GM23338 (cell line): ENCODE data around the gene RIT1. TPM values are rescaled to one million over a fixed set of nuclear protein-coding genes. Genes with fewer than 3 reads are reported as not detected.

Experiments
- ATAC-seq: fragments of 200-7000 bp; cut with Tn5 transposase; 3 replicates; pipeline ENCODE4 v1.9.1; 2020
- DNase-seq: peaks from one replicate; pipeline ENCODE4 v3.0.0-alpha.2; 2015; ENCODE audit warnings: low spot score
- H2AFZ ChIP-seq: fragments of 200-600 bp; sonication (generic); 2 replicates; pipeline ENCODE4 v1.8.0; 2016; ENCODE audit warnings: antibody characterized with exemption, mild to moderate bottlenecking, moderate library complexity
- H3F3A ChIP-seq: fragments of 200-600 bp; sonication (generic); replicated peaks from 2 replicates; pipeline ENCODE4 v1.8.0; 2017; ENCODE audit warnings: antibody characterized with exemption, mixed run types, low read depth
- H3K27ac ChIP-seq: fragments of 200-600 bp; sonication (generic); 2 replicates; pipeline ENCODE4 v1.6.1; 2016; ENCODE audit warnings: low read depth
- H3K27me3 ChIP-seq: fragments of 200-600 bp; sonication (generic); 2 replicates; pipeline ENCODE4 v1.8.0; 2016; ENCODE audit warnings: mild to moderate bottlenecking, mixed run types, moderate library complexity; ENCODE audit not compliant: insufficient read depth
- H3K36me3 ChIP-seq: fragments of 200-600 bp; sonication (generic); 2 replicates; pipeline ENCODE4 v1.8.0; 2016; ENCODE audit warnings: mild to moderate bottlenecking; ENCODE audit not compliant: insufficient read depth
- H3K4me1 ChIP-seq: fragments of 200-600 bp; sonication (generic); 2 replicates; pipeline ENCODE4 v1.8.0; 2016; ENCODE audit warnings: mild to moderate bottlenecking, moderate library complexity; ENCODE audit not compliant: insufficient read depth
- H3K4me2 ChIP-seq: fragments of 200-600 bp; sonication (generic); 2 replicates; pipeline ENCODE4 v1.7.1; 2017; ENCODE audit warnings: mixed run types
- H3K4me3 ChIP-seq: fragments of 200-600 bp; sonication (generic); 2 replicates; pipeline ENCODE4 v1.6.1; 2016; ENCODE audit warnings: mixed run types
- H3K79me2 ChIP-seq: fragments of 200-600 bp; sonication (generic); replicated peaks from 2 replicates; pipeline ENCODE4 v1.8.0; 2017; ENCODE audit warnings: mild to moderate bottlenecking; ENCODE audit not compliant: insufficient read depth
- H3K9me2 ChIP-seq: fragments of 200-600 bp; sonication (generic); 2 replicates; pipeline ENCODE4 v1.8.0; 2017; ENCODE audit not compliant: insufficient read depth
- H4K20me1 ChIP-seq: fragments of 200-600 bp; sonication (generic); replicated peaks from 2 replicates; pipeline ENCODE4 v1.8.0; 2017; ENCODE audit warnings: mild to moderate bottlenecking; ENCODE audit not compliant: insufficient read depth
- H3K27ac Mint-ChIP-seq: 2 replicates; pipeline ENCODE4 v1.8.0; 2020; ENCODE audit warnings: inconsistent platforms, mild to moderate bottlenecking, moderate library complexity, mixed read lengths
- H3K27me3 Mint-ChIP-seq: 3 replicates; pipeline ENCODE4 v1.8.0; 2022; ENCODE audit warnings: low read depth, mild to moderate bottlenecking, moderate library complexity, mixed read lengths, inconsistent platforms; ENCODE audit not compliant: insufficient read depth, poor library complexity
- H3K36me3 Mint-ChIP-seq: 3 replicates; pipeline ENCODE4 v1.8.0; 2021; ENCODE audit warnings: low read depth, mild to moderate bottlenecking, inconsistent platforms, moderate library complexity, mixed read lengths
- H3K4me1 Mint-ChIP-seq: 3 replicates; pipeline ENCODE4 v1.8.0; 2020; ENCODE audit warnings: mild to moderate bottlenecking, inconsistent platforms, mixed read lengths
- H3K4me3 Mint-ChIP-seq: 3 replicates; pipeline ENCODE4 v1.8.0; 2021; ENCODE audit warnings: moderate library complexity, mild to moderate bottlenecking, inconsistent platforms, mixed read lengths
- H3K9me3 Mint-ChIP-seq: 3 replicates; pipeline ENCODE4 v1.8.0; 2020; ENCODE audit warnings: moderate library complexity, mild to moderate bottlenecking, inconsistent platforms, mixed read lengths
- EZH2phosphoT487 ChIP-seq: fragments of 200-600 bp; sonication (generic); IDR thresholded peaks from one replicate; pipeline ENCODE4 v1.8.1; 2018; ENCODE audit warnings: antibody characterized with exemption; ENCODE audit not compliant: unreplicated experiment
- NANOG ChIP-seq: IDR thresholded peaks from 2 replicates; pipeline ENCODE4 v1.6.1; 2016; ENCODE audit warnings: antibody characterized with exemption, borderline replicate concordance
- POLR2AphosphoS5 ChIP-seq: IDR thresholded peaks from 2 replicates; pipeline ENCODE4 v1.6.1; 2016; ENCODE audit warnings: antibody characterized with exemption, low read depth
- ZNF331 ChIP-seq: fragments of 250-450 bp; sonication (Bioruptor Pico); IDR thresholded peaks from 2 replicates; pipeline ENCODE4 v1.5.0; 2020; ENCODE audit warnings: low read depth, mild to moderate bottlenecking, moderate library complexity
- polyA plus RNA-seq: library from polyadenylated mRNA; unstranded; fragments of >200 nt; fragmentation: Nextera tagmentation; extraction: Ambion mirVana; gene quantifications from 2 replicates; pipeline ENCODE4 v1.2.1, GENCODE V29; 2016
- total RNA-seq: library from RNA; depleted of rRNA; stranded (reverse); fragments of >200 nt; shearing (Covaris generic); gene quantifications from 2 replicates; pipeline ENCODE4 v1.2.3, GENCODE V29; 2014
- TF ChIP-seq, protein P1 (sequence below): IDR thresholded peaks from 2 replicates; pipeline ENCODE4 v1.6.1; 2016; ENCODE audit warnings: antibody characterized with exemption
- TF ChIP-seq, protein P2 (sequence below), 2 experiments: fragments of 200-600 bp in 1 of 2; sonication (generic) in 1 of 2; conservative IDR thresholded peaks; 2 replicates each; pipeline versions ENCODE4 v1.5.1 to v1.6.1; 2016 to 2017; ENCODE audit warnings: antibody characterized with exemption in 2 of 2, low read depth in 2 of 2, mild to moderate bottlenecking in 2 of 2, moderate library complexity in 1 of 2
- TF ChIP-seq, protein P3 (sequence below): fragments of 250-450 bp; sonication (Bioruptor Pico); IDR thresholded peaks from 2 replicates; pipeline ENCODE4 v1.5.0; 2020; ENCODE audit warnings: mild to moderate bottlenecking, moderate library complexity

Gene RIT1
- total and polyA plus RNA-seq, 2 experiments from 2014 or later, result 21.5 to 24.4 TPM

DNA sequence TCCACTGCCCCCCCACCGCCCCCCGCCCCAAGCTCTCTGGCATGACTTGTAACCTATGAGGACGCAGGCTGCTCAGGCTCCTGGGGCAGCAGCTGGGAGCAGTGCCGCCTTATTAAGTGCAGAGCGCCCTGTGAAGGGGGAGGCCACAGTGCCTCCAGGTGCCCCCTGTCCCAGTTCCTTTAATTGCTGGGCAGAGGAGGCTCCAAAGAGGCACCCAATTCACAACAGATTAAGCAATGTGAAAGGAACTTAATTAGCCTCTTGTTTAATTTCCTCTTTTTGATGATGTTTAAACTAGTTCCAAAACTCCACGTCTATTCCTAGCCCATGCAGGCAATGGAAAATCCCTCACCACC lies 33.3 kb upstream of the RIT1 start:
- Histone ChIP-seq H3K4me2 (no peak overlapping the region), H3F3A (0 out of 2 replicates have a peak, but pooled peaks cover 6% of the 10 kb centered on the region), H2AFZ (no peak overlapping the region), H3K27ac (no peak overlapping the region), H4K20me1 (peaks cover 11% of the 10 kb centered on the region; the same call in 1 of the 2 replicates), H3K79me2 (no peaks in the 10 kb centered on the region), H3K36me3 (peaks cover 14% of the 10 kb centered on the region; the same call in 1 of the 2 replicates), H3K9me2 (no peaks in the 10 kb centered on the region), H3K4me1 (peaks cover 20% of the 10 kb centered on the region), H3K27me3 (no peaks in the 10 kb centered on the region), H3K4me3 (no peak overlapping the region)
- TF ChIP-seq EZH2phosphoT487 (no peak), NANOG (no peak), POLR2AphosphoS5 (no peak), ZNF331 (CRISPR knock-in tag) (no peak)
- TF ChIP-seq, protein P1, sequence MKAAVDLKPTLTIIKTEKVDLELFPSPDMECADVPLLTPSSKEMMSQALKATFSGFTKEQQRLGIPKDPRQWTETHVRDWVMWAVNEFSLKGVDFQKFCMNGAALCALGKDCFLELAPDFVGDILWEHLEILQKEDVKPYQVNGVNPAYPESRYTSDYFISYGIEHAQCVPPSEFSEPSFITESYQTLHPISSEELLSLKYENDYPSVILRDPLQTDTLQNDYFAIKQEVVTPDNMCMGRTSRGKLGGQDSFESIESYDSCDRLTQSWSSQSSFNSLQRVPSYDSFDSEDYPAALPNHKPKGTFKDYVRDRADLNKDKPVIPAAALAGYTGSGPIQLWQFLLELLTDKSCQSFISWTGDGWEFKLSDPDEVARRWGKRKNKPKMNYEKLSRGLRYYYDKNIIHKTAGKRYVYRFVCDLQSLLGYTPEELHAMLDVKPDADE, result no peak
- TF ChIP-seq, protein P2, sequence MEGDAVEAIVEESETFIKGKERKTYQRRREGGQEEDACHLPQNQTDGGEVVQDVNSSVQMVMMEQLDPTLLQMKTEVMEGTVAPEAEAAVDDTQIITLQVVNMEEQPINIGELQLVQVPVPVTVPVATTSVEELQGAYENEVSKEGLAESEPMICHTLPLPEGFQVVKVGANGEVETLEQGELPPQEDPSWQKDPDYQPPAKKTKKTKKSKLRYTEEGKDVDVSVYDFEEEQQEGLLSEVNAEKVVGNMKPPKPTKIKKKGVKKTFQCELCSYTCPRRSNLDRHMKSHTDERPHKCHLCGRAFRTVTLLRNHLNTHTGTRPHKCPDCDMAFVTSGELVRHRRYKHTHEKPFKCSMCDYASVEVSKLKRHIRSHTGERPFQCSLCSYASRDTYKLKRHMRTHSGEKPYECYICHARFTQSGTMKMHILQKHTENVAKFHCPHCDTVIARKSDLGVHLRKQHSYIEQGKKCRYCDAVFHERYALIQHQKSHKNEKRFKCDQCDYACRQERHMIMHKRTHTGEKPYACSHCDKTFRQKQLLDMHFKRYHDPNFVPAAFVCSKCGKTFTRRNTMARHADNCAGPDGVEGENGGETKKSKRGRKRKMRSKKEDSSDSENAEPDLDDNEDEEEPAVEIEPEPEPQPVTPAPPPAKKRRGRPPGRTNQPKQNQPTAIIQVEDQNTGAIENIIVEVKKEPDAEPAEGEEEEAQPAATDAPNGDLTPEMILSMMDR (conservative IDR thresholded peaks at IDR 0.05; ENCODE audit: low read depth in 2 of 2), result no peak
- TF ChIP-seq, protein P3, sequence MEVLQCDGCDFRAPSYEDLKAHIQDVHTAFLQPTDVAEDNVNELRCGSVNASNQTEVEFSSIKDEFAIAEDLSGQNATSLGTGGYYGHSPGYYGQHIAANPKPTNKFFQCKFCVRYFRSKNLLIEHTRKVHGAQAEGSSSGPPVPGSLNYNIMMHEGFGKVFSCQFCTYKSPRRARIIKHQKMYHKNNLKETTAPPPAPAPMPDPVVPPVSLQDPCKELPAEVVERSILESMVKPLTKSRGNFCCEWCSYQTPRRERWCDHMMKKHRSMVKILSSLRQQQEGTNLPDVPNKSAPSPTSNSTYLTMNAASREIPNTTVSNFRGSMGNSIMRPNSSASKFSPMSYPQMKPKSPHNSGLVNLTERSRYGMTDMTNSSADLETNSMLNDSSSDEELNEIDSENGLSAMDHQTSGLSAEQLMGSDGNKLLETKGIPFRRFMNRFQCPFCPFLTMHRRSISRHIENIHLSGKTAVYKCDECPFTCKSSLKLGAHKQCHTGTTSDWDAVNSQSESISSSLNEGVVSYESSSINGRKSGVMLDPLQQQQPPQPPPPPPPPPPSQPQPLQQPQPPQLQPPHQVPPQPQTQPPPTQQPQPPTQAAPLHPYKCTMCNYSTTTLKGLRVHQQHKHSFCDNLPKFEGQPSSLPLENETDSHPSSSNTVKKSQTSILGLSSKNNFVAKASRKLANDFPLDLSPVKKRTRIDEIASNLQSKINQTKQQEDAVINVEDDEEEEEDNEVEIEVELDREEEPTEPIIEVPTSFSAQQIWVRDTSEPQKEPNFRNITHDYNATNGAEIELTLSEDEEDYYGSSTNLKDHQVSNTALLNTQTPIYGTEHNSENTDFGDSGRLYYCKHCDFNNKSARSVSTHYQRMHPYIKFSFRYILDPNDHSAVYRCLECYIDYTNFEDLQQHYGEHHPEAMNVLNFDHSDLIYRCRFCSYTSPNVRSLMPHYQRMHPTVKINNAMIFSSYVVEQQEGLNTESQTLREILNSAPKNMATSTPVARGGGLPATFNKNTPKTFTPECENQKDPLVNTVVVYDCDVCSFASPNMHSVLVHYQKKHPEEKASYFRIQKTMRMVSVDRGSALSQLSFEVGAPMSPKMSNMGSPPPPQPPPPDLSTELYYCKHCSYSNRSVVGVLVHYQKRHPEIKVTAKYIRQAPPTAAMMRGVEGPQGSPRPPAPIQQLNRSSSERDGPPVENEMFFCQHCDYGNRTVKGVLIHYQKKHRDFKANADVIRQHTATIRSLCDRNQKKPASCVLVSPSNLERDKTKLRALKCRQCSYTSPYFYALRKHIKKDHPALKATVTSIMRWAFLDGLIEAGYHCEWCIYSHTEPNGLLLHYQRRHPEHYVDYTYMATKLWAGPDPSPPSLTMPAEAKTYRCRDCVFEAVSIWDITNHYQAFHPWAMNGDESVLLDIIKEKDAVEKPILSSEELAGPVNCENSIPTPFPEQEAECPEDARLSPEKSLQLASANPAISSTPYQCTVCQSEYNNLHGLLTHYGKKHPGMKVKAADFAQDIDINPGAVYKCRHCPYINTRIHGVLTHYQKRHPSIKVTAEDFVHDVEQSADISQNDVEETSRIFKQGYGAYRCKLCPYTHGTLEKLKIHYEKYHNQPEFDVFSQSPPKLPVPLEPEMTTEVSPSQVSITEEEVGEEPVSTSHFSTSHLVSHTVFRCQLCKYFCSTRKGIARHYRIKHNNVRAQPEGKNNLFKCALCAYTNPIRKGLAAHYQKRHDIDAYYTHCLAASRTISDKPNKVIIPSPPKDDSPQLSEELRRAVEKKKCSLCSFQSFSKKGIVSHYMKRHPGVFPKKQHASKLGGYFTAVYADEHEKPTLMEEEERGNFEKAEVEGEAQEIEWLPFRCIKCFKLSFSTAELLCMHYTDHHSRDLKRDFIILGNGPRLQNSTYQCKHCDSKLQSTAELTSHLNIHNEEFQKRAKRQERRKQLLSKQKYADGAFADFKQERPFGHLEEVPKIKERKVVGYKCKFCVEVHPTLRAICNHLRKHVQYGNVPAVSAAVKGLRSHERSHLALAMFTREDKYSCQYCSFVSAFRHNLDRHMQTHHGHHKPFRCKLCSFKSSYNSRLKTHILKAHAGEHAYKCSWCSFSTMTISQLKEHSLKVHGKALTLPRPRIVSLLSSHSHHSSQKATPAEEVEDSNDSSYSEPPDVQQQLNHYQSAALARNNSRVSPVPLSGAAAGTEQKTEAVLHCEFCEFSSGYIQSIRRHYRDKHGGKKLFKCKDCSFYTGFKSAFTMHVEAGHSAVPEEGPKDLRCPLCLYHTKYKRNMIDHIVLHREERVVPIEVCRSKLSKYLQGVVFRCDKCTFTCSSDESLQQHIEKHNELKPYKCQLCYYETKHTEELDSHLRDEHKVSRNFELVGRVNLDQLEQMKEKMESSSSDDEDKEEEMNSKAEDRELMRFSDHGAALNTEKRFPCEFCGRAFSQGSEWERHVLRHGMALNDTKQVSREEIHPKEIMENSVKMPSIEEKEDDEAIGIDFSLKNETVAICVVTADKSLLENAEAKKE (CRISPR knock-in tag), result no peak
- peaks cover 29% of the 10 kb centered on the region for H3K27me3 Mint-ChIP-seq
- H3K27ac Mint-ChIP-seq, result no peak overlapping the region
- H3K4me3 Mint-ChIP-seq, result no peak overlapping the region
- H3K4me1 Mint-ChIP-seq, result peaks cover 52% of the 10 kb centered on the region
- peaks cover 28% of the 10 kb centered on the region for H3K36me3 Mint-ChIP-seq
- no peaks in the 10 kb centered on the region; the same call in 2 of the 3 replicates for H3K9me3 Mint-ChIP-seq
- DNase-seq (no peak), ATAC-seq (peak; percentile 7; the same call in 1 of the 3 replicates)
